OCI-LY3 (cell line): ENCODE data around the gene DUSP2.

Experiments used
- CTCF ChIP-seq: fragments of 200-600, 300-600 bp; sonication (generic); IDR thresholded peaks from 2 replicates; pipeline ENCODE4 v1.5.1; 2014; ENCODE audit warnings: antibody characterized with exemption, low read length, low read depth
- EZH2phosphoT487 ChIP-seq: fragments of 200-600 bp; shearing (Covaris generic); IDR thresholded peaks from 2 replicates; pipeline ENCODE4 v1.6.1; 2018; ENCODE audit warnings: antibody characterized with exemption, mixed run types, low read depth

GRCh38 chr2:96099861-96100798 is 45.1 kb downstream of the DUSP2 start:
- TF ChIP-seq CTCF (no peak), EZH2phosphoT487 (no peak)
